HEK293T (cell line): Measurements from ENCODE around the gene ZNF444.

Experiments
- CTCF ChIA-PET: fragments of 350-600 bp; formaldehyde crosslinking; extraction: SDS; loops from one replicate; lab custom pipeline; 2021; ENCODE audit warnings: antibody characterized with exemption, inconsistent platforms; lab: Yijun Ruan, JAX
- POLR2A ChIA-PET: fragments of 350-600 bp; formaldehyde crosslinking; extraction: SDS; loops from one replicate; lab custom pipeline; 2020; ENCODE audit warnings: antibody characterized with exemption, inconsistent platforms; lab: Yijun Ruan, JAX
- DNase-seq: peaks from one replicate; pipeline ENCODE4 v3.0.0; 2012; ENCODE audit warnings: mixed read lengths; ENCODE audit errors: extremely low spot score
- ARNT ChIP-seq: fragments of 450-650 bp; IDR thresholded peaks from 2 replicates; pipeline ENCODE4 v1.6.1; 2017; ENCODE audit warnings: mild to moderate bottlenecking
- BHLHE40 ChIP-seq: fragments of 450-650 bp; IDR thresholded peaks from 2 replicates; pipeline ENCODE4 v1.6.1; 2016; ENCODE audit warnings: mild to moderate bottlenecking, moderate library complexity, borderline replicate concordance
- CTBP1 ChIP-seq: fragments of 450-650 bp; IDR thresholded peaks from 2 replicates; pipeline ENCODE4 v1.6.1; 2016; ENCODE audit warnings: borderline replicate concordance
- ELF4 ChIP-seq: fragments of 450-650 bp; IDR thresholded peaks from 2 replicates; pipeline ENCODE4 v1.6.1; 2017; ENCODE audit warnings: antibody characterized with exemption
- FOXA1 ChIP-seq: fragments of 450-650 bp; IDR thresholded peaks from 2 replicates; pipeline ENCODE4 v1.6.1; 2016; ENCODE audit warnings: mild to moderate bottlenecking
- FOXK2 ChIP-seq: fragments of 450-650 bp; IDR thresholded peaks from 2 replicates; pipeline ENCODE4 v1.6.1; 2016; ENCODE audit warnings: mild to moderate bottlenecking
- FOXM1 ChIP-seq: fragments of 450-650 bp; IDR thresholded peaks from 2 replicates; pipeline ENCODE4 v1.6.1; 2017; ENCODE audit warnings: mild to moderate bottlenecking, borderline replicate concordance
- HDGF ChIP-seq: fragments of 450-650 bp; IDR thresholded peaks from 2 replicates; pipeline ENCODE4 v1.6.1; 2017; ENCODE audit warnings: antibody characterized with exemption, borderline replicate concordance
- L3MBTL2 ChIP-seq: fragments of 450-650 bp; conservative IDR thresholded peaks from 2 replicates; pipeline ENCODE4 v1.6.1; 2016; ENCODE audit warnings: mild to moderate bottlenecking
- LEF1 ChIP-seq: fragments of 450-650 bp; IDR thresholded peaks from 2 replicates; pipeline ENCODE4 v1.6.1; 2017; ENCODE audit warnings: mild to moderate bottlenecking, borderline replicate concordance
- NFRKB ChIP-seq: fragments of 450-650 bp; IDR thresholded peaks from 2 replicates; pipeline ENCODE4 v1.6.1; 2016; ENCODE audit warnings: mild to moderate bottlenecking, moderate library complexity
- PKNOX1 ChIP-seq: fragments of 450-650 bp; IDR thresholded peaks from 2 replicates; pipeline ENCODE4 v1.6.1; 2016
- SP1 ChIP-seq: fragments of 450-650 bp; IDR thresholded peaks from 2 replicates; pipeline ENCODE4 v1.6.1; 2017
- SUZ12 ChIP-seq: fragments of 450-650 bp; IDR thresholded peaks from 2 replicates; pipeline ENCODE4 v1.6.1; 2016; ENCODE audit warnings: mild to moderate bottlenecking
- TARDBP ChIP-seq: fragments of 450-650 bp; IDR thresholded peaks from 2 replicates; pipeline ENCODE4 v1.6.1; 2016
- ZNF384 ChIP-seq: fragments of 450-650 bp; IDR thresholded peaks from 2 replicates; pipeline ENCODE4 v1.6.1; 2016

The ZNF444 gene

GRCh38 chr19:56120002-56120370 is 21.1 kb upstream of the ZNF444 start:
- TF ChIP-seq LEF1 (no peak), SP1 (no peak), TARDBP (no peak), BHLHE40 (no peak), ZNF384 (no peak), PKNOX1 (no peak), FOXA1 (no peak), FOXM1 (no peak), SUZ12 (no peak), ARNT (no peak), ELF4 (no peak), FOXK2 (no peak), NFRKB (no peak), L3MBTL2 (no peak)
- no peak for DNase-seq
- ChIA-PET CTCF (no interaction called here), POLR2A (no interaction called here)

- POLR2A ChIA-PET, result interaction anchor here (1.0 to 1.5 kb wide), 11 partner anchors 12 to 466 kb away, joined by 3 to 6 read pairs (median 4); partner anchors contain the start of genes U2AF2 and ZNF444
- no peak for TF ChIP-seq ELF4
- TF ChIP-seq L3MBTL2, result peak; percentile 56
- CTCF ChIA-PET, result interaction anchor here (0.6 kb wide), 1 partner anchor 1928 kb away, joined by 3 read pairs; no protein-coding TSS in a partner anchor
- peak; percentile 86 for DNase-seq
Observed at GRCh38 chr19:56120371-56121179, 20.5 kb upstream of the ZNF444 start.

- TF ChIP-seq FOXM1, result peak; percentile 87
- peak; percentile 95 for TF ChIP-seq ELF4
- TF ChIP-seq SP1, result no peak
- TF ChIP-seq LEF1, result no peak
- no peak for TF ChIP-seq BHLHE40
- no peak for TF ChIP-seq FOXA1
- DNase-seq, result peak; percentile 95
- POLR2A ChIA-PET, result interaction anchor here (0.7 to 1.5 kb wide), 12 partner anchors 11 to 467 kb away, joined by 3 to 6 read pairs (median 4); partner anchors contain the start of genes U2AF2 and ZNF444
- CTCF ChIA-PET, result interaction anchor here (0.6 kb wide), 1 partner anchor 1929 kb away, joined by 3 read pairs; no protein-coding TSS in a partner anchor
Observed at GRCh38 chr19:56121180-56122167, 19.6 kb upstream of the ZNF444 start, which contains the start of gene ZNF787. ZNF787 (minus strand) TSS chr19:56121295; CDS start chr19:56103217, 18,078 bp downstream.

- no peak for DNase-seq
- no peak for TF ChIP-seq TARDBP
- no peak for TF ChIP-seq ZNF384
- no peak for TF ChIP-seq PKNOX1
- no peak for TF ChIP-seq ARNT
- TF ChIP-seq SUZ12, result no peak
- TF ChIP-seq SP1, result no peak
- no peak for TF ChIP-seq LEF1
- TF ChIP-seq NFRKB, result no peak
- no peak for TF ChIP-seq FOXM1
- no peak for TF ChIP-seq BHLHE40
- no peak for TF ChIP-seq CTBP1
- no peak for TF ChIP-seq ELF4
- no peak for TF ChIP-seq L3MBTL2
- TF ChIP-seq FOXK2, result no peak
- TF ChIP-seq FOXA1, result no peak
- no peak for TF ChIP-seq HDGF
- CTCF ChIA-PET, result no interaction called here
- POLR2A ChIA-PET, result no interaction called here
Observed at GRCh38 chr19:56123266-56123891, 17.7 kb upstream of the ZNF444 start.

- POLR2A ChIA-PET, result no interaction called here
- no peak for DNase-seq
- CTCF ChIA-PET, result no interaction called here
- no peak for TF ChIP-seq FOXA1
- no peak for TF ChIP-seq ELF4
- TF ChIP-seq L3MBTL2, result no peak
- no peak for TF ChIP-seq TARDBP
- TF ChIP-seq HDGF, result no peak
- no peak for TF ChIP-seq SUZ12
Observed at GRCh38 chr19:56124578-56124977, 16.5 kb upstream of the ZNF444 start.
